ENCODE measurements around the gene COLQ.
"Not testable (repeated sequence)": the region's sequence is repeated elsewhere in the genome, so short reads cannot be mapped to it uniquely, and the experiment has no call there.

The COLQ gene

GRCh38 chr3:15486979-15487378, 34.5 kb downstream of the COLQ start:
- no peak overlapping the region for H3K27ac ChIP-seq
- no peak for TF ChIP-seq CTCF (conservative IDR thresholded peaks at IDR 0.05)
- TF ChIP-seq ZFX (IDR thresholded peaks at IDR 0.05) = no peak

- H3K27ac ChIP-seq = no peak overlapping the region
- TF ChIP-seq CTCF (conservative IDR thresholded peaks at IDR 0.05) = no peak
- TF ChIP-seq ZFX (IDR thresholded peaks at IDR 0.05) = no peak
Observed at GRCh38 chr3:15486020-15486419, 35.5 kb downstream of the COLQ start.

- not testable (repeated sequence) for H3K27ac ChIP-seq
Observed at GRCh38 chr3:15484551-15484950, 37.0 kb downstream of the COLQ start.

- no peak overlapping the region for H3K27ac ChIP-seq
- TF ChIP-seq CTCF (conservative IDR thresholded peaks at IDR 0.05) (no peak), ZFX (IDR thresholded peaks at IDR 0.05) (no peak)
Observed at GRCh38 chr3:15479400-15480224, 41.9 kb downstream of the COLQ start.

GRCh38 chr3:15478640-15478979, 42.9 kb downstream of the COLQ start:
- H3K27ac ChIP-seq = no peak overlapping the region
- no peak for TF ChIP-seq ZFX (IDR thresholded peaks at IDR 0.05)
- TF ChIP-seq CTCF (conservative IDR thresholded peaks at IDR 0.05) = no peak

- H3K27ac ChIP-seq = no peak overlapping the region
- TF ChIP-seq CTCF (conservative IDR thresholded peaks at IDR 0.05) = no peak
- TF ChIP-seq ZFX (IDR thresholded peaks at IDR 0.05) = no peak
Observed at GRCh38 chr3:15477951-15478639, 43.4 kb downstream of the COLQ start.

- TF ChIP-seq ZFX (IDR thresholded peaks at IDR 0.05) (no peak), CTCF (conservative IDR thresholded peaks at IDR 0.05) (no peak)
- no peak overlapping the region for H3K27ac ChIP-seq
Observed at GRCh38 chr3:15476378-15476777, 45.1 kb downstream of the COLQ start.
